GM18526 (cell line): ENCODE data around the gene CDCA4.

Experiments
- POLR2A ChIP-seq: IDR thresholded peaks from 3 replicates; pipeline ENCODE4 v1.6.1; 2011; ENCODE audit not compliant: insufficient read length; ENCODE audit errors: extremely low read depth

Gene CDCA4

GRCh38 chr14:105020815-105021655 is at the start of gene CDCA4:
TSS of gene CDCA4 (minus strand) at chr14:105021083. CDS start at chr14:105011929, 9,154 bp downstream.
- peak; percentile 67 for TF ChIP-seq POLR2A

DNA sequence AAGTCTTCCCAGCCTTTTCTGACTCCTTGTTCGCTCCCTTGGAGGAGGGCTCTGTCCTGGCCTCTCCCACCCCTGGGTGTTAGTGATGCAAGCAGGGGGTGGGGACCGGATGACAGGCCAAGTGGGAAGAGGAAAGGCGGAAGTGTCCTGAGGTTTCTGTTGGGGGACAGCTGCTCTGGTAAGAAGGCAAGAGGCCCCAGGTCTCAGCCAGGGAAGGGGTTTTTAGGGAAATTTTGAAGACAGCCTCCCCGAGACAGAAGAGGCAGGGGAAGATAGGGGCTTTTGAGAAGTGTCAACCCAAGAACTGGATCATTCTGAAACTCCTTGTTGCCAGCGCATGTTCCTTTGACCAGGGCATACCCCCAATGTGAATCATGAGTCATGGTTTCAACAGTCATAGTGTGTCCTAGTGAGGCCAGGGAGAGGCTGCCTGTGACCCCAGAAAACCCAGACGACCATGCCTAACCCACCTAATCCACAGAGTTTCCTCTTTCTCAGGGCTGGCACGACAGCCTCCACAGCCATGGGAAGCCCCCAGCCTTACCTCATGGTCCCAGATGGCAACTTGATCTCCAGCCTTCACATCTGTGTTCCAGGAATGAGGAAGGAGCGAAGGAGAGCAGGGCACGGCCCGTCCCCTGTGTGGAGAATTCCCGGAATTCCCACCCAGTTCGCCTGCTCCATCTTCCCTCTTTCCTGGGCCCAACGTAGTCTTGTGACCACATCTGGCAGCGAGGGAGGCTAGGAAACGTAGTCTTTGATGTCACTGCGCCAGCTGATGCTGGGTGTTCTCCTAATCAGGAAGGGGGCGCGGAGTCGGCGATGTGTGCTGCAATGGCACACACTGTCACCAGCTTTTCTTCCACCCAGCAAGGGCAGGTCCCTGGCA is 49.2 kb upstream of the CDCA4 start:
- TF ChIP-seq POLR2A, result no peak

GRCh38 chr14:105069522-105069870 is 48.6 kb upstream of the CDCA4 start:
- TF ChIP-seq POLR2A, result no peak

- TF ChIP-seq POLR2A, result peak; percentile 30
These were observed 47.9 kb upstream of the CDCA4 start for GRCh38 chr14:105068818-105069217.

GRCh38 chr14:105067969-105068301 is 47.1 kb upstream of the CDCA4 start:
- no peak for TF ChIP-seq POLR2A

DNA sequence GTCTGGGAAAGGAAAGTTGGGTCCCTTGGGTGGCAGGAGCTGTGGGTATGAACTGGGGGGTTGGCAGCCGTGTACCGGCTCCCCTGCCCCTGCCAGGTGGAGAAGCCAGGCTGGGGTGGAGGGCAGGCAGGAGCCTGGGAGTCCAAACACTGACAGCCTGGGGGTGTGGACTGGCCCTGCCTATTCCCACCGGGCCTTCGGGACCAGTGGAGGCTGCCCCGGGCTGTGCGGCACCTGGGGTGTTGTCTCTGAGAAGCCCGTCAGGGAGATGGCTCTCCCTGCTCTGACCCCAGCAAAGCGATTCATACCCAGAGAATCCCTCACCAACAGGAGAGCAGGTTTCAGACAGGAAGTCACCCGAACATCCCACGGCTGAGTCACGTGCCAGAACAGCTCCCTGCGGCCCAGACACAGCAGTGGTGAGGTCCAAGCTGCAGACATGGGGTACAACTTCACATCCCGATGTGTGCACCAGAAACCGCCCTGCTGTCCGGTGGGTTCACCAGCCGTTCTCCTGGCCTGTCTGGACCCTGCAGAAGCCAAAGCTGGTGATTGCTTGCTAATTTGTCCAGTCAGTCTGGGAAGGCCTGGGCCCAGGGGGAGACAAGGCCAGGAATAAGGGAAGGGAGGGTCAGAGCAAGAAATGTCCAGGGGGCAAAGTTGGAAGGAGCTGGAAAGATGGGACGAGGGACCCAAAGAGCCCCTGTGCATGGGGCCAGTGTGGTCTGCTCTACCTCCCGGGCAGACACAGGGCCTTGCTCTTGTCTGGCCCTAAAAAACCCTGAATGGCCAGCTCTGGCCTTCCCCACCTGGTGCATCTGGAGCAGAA is 46.5 kb upstream of the CDCA4 start:
- peak; percentile 40 for TF ChIP-seq POLR2A

DNA sequence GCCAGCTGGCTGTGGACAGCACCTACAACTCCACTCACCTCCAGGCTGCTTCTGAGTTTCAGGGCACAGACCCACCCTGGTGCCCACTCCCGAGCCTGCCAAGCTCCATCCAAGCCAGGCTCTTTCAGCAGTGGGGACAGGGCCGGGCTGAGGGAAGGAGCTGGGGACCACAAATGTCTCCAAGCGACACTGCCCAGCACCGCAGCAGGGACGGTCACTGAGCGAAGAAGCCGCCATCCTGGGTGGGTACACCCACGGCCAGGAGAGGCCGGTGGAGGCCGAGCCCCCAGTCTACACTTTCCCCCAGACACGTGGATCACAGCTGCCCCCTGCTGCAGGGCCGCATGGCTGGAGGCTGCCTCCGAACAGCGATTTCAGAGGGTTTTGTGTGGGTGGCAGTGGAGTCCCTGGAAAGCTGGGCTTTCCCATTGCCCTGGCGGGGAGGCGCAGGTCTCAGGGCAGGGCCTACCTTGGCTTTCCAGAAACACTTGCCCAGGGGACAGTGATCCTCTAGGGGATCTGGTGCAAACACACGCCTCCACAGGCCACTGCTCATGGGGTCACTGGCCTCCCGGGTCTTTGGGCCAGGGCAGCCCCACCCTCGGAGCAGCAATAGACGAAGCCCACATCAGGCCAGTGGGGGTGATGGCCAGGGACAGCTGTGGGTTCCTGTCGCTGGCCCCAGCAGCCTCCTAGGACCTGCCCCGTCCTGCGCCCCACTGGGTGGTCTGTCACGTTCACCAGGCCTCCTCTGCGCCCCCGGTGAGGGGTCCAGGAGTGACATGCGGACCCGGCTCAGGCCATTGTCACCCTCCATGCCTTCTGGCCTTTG is 45.6 kb upstream of the CDCA4 start:
- no peak for TF ChIP-seq POLR2A

- peak; percentile 98 for TF ChIP-seq POLR2A
These were observed 44.7 kb upstream of the CDCA4 start, which contains the start of gene GPR132 for GRCh38 chr14:105065280-105066228. TSS of gene GPR132 (minus strand) at chr14:105065430. CDS start at chr14:105055420, 10,010 bp downstream.

- TF ChIP-seq POLR2A, result no peak
These were observed 43.8 kb upstream of the CDCA4 start for GRCh38 chr14:105064721-105065143.

DNA sequence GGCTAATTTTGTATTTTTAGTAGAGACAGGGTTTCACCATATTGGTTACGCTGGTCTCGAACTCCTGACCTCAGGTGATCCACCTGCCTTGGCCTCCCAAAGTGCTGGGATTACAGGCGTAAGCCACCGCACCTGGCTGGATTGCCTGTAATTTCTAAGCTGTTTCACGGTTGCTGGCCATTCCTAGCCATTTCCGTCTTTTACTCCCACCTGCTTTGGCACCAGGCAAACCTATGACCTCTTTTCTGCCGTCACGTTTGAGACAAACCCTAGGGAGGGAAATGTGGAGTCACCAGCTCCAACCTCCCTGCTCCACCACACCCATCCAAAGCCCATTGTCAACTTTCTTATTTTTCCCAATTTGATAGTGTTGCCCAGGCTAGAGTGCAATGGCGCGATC is 43.1 kb upstream of the CDCA4 start:
- no peak for TF ChIP-seq POLR2A

GRCh38 chr14:105063056-105063455 is 42.2 kb upstream of the CDCA4 start:
- no peak for TF ChIP-seq POLR2A

GRCh38 chr14:105062048-105062433 is 41.2 kb upstream of the CDCA4 start:
- no peak for TF ChIP-seq POLR2A

GRCh38 chr14:105061428-105062047 is 40.7 kb upstream of the CDCA4 start:
- TF ChIP-seq POLR2A, result no peak
